SJCRH30 (cell line): ENCODE measurements around the gene NTM. TPM values are rescaled to one million over a fixed set of nuclear protein-coding genes. Genes with fewer than 3 reads are reported as not detected.

Source experiments
- DNase-seq, 2 experiments: peaks; one replicate each; pipeline ENCODE4 v3.0.0-alpha.2; 2015 to 2020
- H3K27ac ChIP-seq: fragments of 250-450 bp; sonication (Bioruptor Pico); 2 replicates; pipeline ENCODE4 v1.5.1; 2020; ENCODE audit warnings: mild to moderate bottlenecking, moderate library complexity
- H3K27me3 ChIP-seq: fragments of 250-450 bp; sonication (Bioruptor Pico); 2 replicates; pipeline ENCODE4 v1.5.1; 2020; ENCODE audit warnings: mild to moderate bottlenecking, moderate library complexity
- H3K36me3 ChIP-seq: fragments of 250-450 bp; sonication (Bioruptor Pico); 2 replicates; pipeline ENCODE4 v1.5.1; 2020; ENCODE audit warnings: mild to moderate bottlenecking, moderate library complexity
- H3K4me1 ChIP-seq: fragments of 250-450 bp; sonication (Bioruptor Pico); 2 replicates; pipeline ENCODE4 v1.5.1; 2020; ENCODE audit warnings: mild to moderate bottlenecking, moderate library complexity
- H3K4me3 ChIP-seq: fragments of 250-450 bp; sonication (Bioruptor Pico); 2 replicates; pipeline ENCODE4 v1.5.1; 2020; ENCODE audit warnings: mild to moderate bottlenecking, moderate library complexity
- H3K9me3 ChIP-seq: fragments of 250-450 bp; sonication (Bioruptor Pico); replicated peaks from 2 replicates; pipeline ENCODE4 v1.5.1; 2020; ENCODE audit warnings: mild to moderate bottlenecking, moderate library complexity
- total RNA-seq: library from RNA; depleted of rRNA; stranded (reverse); fragments of >200 nt; shearing (Covaris generic); gene quantifications from 2 replicates; pipeline ENCODE4 v1.2.3, GENCODE V29; 2014

Gene NTM
- total RNA-seq, 1 experiment from 2014 or later, result not detected

DNA sequence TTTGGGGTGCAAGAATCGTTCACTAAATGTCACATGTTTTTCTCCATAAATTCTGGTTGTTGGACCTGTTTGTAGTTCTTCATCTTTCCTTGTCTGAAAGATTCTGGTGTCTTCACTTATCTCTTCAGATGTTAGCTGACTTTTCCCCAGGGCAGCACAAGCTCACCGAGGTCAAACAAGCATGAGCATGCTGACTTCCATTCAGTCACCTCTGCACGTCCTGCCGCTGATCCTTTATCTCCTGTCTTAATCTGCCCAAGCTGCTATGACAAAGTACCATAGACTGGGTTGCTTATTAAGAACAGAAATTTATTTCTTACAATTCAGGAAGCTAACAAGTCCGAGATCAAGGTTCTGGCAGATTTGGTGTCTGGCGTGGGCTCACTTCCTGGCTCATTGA is 800.6 kb downstream of the NTM start:
- H3K27ac ChIP-seq, result no peak overlapping the region

DNA sequence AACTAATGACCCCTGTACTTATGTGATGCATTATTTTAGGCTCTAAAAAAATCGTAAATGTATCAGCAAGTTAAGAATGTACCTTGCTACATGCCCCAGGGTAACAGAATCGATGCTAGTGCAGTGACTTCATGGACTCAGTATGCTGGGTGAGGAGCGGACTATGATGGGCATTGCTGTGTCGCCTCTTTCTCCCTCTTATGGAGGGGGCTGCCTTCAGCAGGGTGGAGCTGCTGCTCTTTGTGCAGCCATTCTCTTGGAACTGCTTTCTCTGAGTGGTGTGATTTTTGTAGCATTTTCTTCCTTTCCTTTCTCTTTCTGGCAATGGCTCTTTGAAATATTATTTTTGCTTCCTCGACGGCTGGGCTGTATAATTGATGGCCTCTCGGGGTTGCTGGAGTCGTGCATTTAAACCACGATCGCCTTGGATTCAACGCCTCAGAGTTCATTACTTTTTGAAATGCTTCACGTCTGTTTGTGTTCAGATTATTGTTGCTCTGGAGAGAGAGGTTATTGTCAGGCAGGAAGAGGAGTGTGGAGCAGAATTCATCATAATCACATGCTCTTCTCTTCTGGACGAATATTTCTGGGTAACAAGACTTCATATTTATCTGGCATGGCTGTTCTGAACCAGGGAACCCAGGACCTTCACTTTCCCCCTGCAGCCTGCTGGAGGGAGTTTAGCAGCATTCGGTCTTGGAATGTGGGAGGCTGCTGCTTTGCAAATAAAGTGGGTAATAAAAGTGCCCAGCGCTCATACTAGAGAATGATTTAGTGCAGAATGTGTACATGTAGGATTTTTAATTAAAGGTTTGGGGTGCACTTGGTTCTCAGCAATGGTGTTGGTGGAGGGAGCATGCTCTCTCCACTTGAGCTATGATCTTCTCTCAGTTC is 804.2 kb downstream of the NTM start:
- H3K4me3 ChIP-seq, result no peak overlapping the region
- no peak overlapping the region for H3K27ac ChIP-seq
- H3K4me1 ChIP-seq, result no peaks in the 10 kb centered on the region
- no peak for DNase-seq
- H3K9me3 ChIP-seq, result no peaks in the 10 kb centered on the region
- no peaks in the 10 kb centered on the region for H3K36me3 ChIP-seq
- H3K27me3 ChIP-seq, result no peaks in the 10 kb centered on the region

More for the DNA sequence above, 800.6 kb downstream of the NTM start:
- no peak for DNase-seq
- Histone ChIP-seq H3K4me3 (no peak overlapping the region), H3K9me3 (no peaks in the 10 kb centered on the region), H3K36me3 (no peaks in the 10 kb centered on the region), H3K27me3 (no peaks in the 10 kb centered on the region), H3K4me1 (no peaks in the 10 kb centered on the region)

DNA sequence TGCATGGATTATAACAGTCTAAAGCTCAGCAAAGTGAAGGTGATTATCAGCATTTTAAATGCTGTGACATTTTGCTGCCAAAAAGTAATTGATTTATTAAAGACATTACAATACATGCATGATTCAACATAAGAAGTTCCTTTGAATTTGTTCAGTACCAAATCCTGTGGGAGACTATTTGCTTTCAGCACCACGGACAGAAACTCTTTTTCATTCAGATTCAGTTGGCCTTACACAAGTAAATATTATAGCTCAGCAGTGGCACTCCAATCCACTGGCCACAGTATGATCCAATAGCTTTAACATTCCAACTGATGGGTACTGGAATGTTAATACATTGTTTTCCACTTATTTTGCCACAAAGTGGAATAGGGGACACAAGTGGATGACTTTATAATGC is 806.7 kb downstream of the NTM start:
- Histone ChIP-seq H3K4me3 (no peak overlapping the region), H3K9me3 (no peaks in the 10 kb centered on the region), H3K36me3 (no peaks in the 10 kb centered on the region), H3K4me1 (no peaks in the 10 kb centered on the region), H3K27ac (no peak overlapping the region), H3K27me3 (no peaks in the 10 kb centered on the region)
- peak; percentile 2 to 55 for DNase-seq

DNA sequence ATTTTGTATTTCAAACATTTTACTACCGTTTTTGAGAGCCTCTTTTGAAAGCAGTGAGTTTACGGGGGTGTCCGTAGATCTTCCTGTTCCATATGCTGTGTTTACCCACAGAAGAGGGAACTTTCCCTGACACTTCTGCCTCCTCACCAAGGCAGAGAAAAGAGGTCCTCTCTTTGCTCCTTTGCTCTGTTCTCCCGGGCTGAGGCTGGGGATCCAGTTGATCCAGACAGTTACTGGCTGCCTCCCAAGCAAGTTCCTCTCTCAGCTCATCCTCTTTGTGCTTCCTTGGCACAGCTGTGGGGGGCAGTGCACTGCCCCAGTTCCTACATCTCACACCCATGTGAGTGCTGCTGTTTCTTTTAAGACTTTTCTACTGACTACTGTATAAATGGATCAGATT is 813.7 kb downstream of the NTM start:
- H3K27ac ChIP-seq, result no peak overlapping the region
- no peaks in the 10 kb centered on the region for H3K4me1 ChIP-seq
- no peak for DNase-seq
- no peaks in the 10 kb centered on the region for H3K36me3 ChIP-seq
- no peaks in the 10 kb centered on the region for H3K27me3 ChIP-seq
- H3K4me3 ChIP-seq, result no peak overlapping the region
- no peaks in the 10 kb centered on the region for H3K9me3 ChIP-seq

DNA sequence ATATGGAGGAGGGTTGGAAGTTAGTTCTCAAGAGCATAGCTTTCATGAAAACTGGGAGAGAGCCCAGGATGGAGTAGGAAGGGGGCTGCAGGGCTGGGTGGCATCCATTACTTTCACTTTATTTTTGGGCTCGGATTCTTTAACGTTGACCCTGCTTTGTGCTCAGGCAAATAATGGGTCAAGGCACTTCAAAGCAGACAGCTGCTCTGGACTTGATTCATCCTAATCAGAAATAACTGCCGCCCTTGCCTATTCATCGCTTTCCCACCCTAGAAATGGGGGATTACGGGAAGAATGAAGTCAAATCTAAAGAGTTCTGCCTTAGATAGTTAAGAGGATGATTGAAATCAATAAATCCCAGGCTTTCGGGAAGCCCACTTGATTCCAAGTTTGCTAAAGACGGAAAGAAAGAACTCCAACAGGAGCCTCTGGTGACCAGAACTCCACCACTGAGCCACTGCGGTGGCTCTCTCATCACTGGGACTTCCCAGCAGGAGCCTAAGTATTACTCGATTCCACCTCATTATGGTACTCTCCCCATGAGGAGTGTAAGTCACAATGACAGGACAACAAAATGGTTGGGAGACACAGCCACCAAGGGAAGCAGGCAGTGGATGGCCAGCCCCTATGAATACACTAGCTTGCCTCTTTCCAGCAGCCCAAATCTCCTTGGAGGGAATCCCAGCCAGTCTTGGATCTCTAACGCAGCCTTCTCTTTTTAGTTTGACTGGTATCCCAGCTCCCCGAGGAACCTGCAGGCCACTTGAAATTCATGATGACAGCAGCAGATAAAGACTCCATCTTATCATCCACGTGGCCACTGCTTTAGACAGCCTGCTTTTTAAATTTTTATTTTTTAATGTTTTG is 815.5 kb downstream of the NTM start:
- H3K9me3 ChIP-seq, result no peaks in the 10 kb centered on the region
- H3K27ac ChIP-seq, result no peak overlapping the region
- no peak overlapping the region for H3K4me3 ChIP-seq
- H3K4me1 ChIP-seq, result no peaks in the 10 kb centered on the region
- H3K27me3 ChIP-seq, result no peaks in the 10 kb centered on the region
- DNase-seq, result no peak
- H3K36me3 ChIP-seq, result no peaks in the 10 kb centered on the region

DNA sequence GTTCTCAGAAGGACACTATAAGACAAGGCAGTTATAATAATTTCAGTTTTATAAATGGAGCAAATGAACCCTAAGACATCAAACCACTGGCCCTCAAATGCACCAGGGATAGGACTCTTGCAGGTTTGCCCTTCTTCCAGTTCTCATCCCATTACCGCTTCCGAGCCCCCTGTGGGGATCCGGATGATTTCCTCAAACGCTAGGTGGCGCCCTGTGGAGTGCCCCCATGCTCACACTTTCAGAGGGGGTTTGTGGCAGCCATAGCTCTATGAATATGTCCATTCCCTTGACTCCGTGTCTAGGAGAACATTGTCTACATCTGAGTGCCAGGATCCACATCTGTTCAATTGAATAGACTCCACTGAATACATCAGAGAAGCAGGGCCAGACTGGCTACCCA is 816.3 kb downstream of the NTM start:
- H3K4me3 ChIP-seq, result no peak overlapping the region
- H3K4me1 ChIP-seq, result no peaks in the 10 kb centered on the region
- no peaks in the 10 kb centered on the region for H3K36me3 ChIP-seq
- H3K27ac ChIP-seq, result no peak overlapping the region
- no peaks in the 10 kb centered on the region for H3K9me3 ChIP-seq
- no peaks in the 10 kb centered on the region for H3K27me3 ChIP-seq
- DNase-seq, result peak; percentile 3 to 15

DNA sequence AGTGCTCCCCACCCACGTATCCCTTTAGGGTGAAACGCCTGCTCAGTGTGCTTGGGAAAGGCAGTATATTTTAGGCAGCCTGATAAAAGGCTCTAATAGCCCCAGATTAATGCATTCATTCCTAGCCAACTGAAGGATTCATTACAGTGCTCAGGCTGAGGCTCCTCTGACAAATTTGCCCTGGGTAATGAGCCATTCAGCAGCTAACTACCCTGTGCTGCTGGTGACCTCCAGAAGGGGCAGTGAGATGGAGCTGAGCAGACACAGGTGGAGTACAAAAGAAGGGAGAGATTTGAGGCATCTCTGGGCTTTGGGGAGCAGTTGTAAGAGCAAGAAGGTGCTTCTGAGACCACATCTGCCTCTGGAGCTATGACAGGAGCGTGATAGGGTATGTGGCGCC is 817.0 kb downstream of the NTM start:
- Histone ChIP-seq H3K27ac (no peak overlapping the region), H3K27me3 (no peaks in the 10 kb centered on the region), H3K4me3 (no peak overlapping the region), H3K36me3 (no peaks in the 10 kb centered on the region), H3K9me3 (no peaks in the 10 kb centered on the region), H3K4me1 (no peaks in the 10 kb centered on the region)
- no peak for DNase-seq

DNA sequence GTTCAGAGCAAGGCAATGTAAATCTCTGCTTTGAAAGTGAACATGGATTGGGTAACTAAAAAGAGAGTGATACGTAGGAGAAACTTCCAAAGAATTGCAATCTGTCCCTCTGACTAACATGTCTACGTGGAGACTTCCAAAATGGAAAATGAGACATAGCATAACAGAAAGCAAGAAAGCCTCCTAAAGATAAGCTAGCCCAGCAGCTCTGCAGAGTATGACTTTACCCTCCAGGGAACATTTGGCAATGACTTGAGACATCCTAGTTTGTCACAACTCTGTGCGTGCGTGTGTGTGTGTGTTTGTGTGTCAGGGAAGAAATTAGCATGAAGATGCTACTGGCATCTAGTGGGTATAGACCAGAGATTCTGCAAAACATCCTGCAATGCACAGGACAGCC is 817.4 kb downstream of the NTM start:
- no peak for DNase-seq
- H3K4me1 ChIP-seq, result no peaks in the 10 kb centered on the region
- H3K4me3 ChIP-seq, result no peak overlapping the region
- H3K36me3 ChIP-seq, result no peaks in the 10 kb centered on the region
- H3K9me3 ChIP-seq, result no peaks in the 10 kb centered on the region
- H3K27ac ChIP-seq, result no peak overlapping the region
- no peaks in the 10 kb centered on the region for H3K27me3 ChIP-seq

DNA sequence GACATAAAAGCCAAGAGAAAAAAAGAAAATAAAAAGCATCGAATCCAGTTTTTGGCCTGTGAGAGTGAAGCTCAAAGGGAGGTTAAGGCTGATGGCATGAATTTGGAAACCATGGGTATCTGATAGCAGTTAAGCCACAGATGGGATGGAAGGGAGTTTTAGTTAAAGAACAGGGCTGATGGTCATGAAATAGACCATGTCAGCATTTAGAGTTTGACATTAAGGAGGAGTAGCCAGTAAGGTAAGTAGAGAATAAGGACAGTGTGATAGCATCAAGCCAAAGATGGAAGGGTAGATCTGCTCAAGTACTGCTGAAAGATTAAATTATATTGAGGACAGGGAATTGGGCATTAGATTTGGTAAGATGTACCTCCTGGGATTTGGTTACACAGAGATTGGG is 826.5 kb downstream of the NTM start:
- Histone ChIP-seq H3K9me3 (no peaks in the 10 kb centered on the region), H3K4me3 (no peak overlapping the region), H3K36me3 (no peaks in the 10 kb centered on the region), H3K27ac (no peak overlapping the region), H3K27me3 (no peaks in the 10 kb centered on the region), H3K4me1 (no peaks in the 10 kb centered on the region)
- DNase-seq, result no peak

DNA sequence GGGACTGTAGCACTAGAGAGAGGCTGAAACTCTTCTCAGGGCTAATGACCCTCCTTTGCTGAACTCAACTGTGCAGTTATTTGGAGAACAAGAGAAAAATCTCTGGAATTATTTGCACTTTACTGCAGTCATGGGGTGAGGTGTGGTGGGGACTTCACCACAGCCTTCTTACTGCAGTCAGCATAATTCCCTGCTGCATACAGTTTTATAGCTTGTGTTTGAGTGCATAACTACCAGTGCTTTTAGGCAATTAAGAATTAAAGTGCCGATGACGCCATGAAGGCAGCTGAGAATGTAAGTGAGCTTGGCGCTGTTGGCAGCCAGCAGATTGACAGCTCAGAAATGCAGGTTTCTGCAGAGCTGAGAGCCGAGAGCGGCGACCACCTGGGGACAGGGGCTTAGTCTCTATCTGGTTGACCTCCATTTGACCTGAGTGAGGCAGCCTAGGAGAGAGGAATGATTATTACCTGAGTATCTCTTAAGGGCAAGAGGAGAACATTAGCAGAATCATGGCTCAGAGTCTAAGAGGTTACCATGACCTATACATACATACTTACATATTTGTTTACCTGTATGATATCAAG is 830.0 kb downstream of the NTM start:
- DNase-seq, result no peak
- Histone ChIP-seq H3K4me3 (no peak overlapping the region), H3K9me3 (no peaks in the 10 kb centered on the region), H3K27ac (no peak overlapping the region), H3K36me3 (no peaks in the 10 kb centered on the region), H3K27me3 (no peaks in the 10 kb centered on the region), H3K4me1 (no peaks in the 10 kb centered on the region)

DNA sequence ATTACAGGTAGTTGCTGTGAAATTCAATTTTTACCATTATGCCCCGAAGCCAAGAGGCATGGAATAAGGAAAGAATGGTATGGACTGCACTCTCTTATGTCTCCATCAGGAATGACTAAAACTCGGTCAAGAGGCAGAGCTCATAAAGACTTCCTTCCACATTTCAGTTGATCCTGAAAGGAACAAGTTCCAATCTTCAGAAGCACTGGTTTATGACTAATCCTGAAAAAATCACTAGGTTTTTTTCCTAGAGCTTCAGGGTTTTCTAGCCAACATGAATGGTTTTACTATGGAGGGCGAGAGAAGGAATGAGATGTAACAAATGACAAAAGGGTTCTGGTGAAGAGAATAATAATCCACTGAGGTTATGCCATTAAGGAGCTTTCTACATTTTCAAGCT is 832.2 kb downstream of the NTM start:
- DNase-seq, result no peak
- H3K9me3 ChIP-seq, result no peaks in the 10 kb centered on the region
- H3K36me3 ChIP-seq, result no peaks in the 10 kb centered on the region
- no peak overlapping the region for H3K27ac ChIP-seq
- H3K4me3 ChIP-seq, result no peak overlapping the region
- no peaks in the 10 kb centered on the region for H3K4me1 ChIP-seq
- no peaks in the 10 kb centered on the region for H3K27me3 ChIP-seq

DNA sequence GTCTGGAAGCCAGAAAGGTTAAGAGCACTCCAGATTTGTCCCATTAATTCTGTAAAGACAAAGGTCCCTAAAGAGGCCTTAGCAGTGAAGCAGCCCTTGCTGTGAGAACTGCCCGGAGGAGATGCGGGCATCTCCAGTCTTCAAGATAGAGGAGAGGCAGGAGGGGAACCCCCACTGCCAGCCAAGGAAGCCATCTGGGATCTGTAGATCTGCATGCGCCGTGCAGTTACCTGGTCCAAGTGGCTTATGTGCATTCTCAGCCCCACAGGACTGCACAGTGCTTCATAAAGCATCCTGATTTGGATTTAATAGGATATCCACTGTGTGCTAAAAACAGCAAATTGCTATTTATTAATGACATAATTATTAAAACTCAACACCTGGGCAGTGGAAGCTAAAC is 834.6 kb downstream of the NTM start:
- Histone ChIP-seq H3K9me3 (no peaks in the 10 kb centered on the region), H3K27ac (no peak overlapping the region), H3K4me1 (no peaks in the 10 kb centered on the region), H3K4me3 (no peak overlapping the region), H3K36me3 (no peaks in the 10 kb centered on the region), H3K27me3 (no peaks in the 10 kb centered on the region)
- no peak for DNase-seq

DNA sequence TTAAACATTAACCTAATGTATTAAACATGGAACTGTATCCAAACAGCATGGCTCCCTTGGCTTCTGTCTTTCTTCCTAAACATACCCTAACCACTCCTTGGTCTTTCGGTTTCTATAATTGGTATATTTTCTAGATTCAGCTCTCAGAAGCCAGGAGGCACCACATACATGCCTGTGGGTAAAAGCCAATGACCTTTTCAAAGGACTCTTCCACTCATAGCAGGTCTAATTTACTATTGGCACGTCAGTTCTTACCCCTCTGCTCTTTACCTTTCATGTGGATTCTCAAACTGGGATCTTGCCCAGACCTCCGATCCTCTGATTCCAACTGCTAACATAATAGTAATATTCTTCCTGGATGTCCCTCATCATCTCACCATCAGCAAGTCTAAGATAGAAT is 835.1 kb downstream of the NTM start:
- no peaks in the 10 kb centered on the region for H3K27me3 ChIP-seq
- no peaks in the 10 kb centered on the region for H3K4me1 ChIP-seq
- H3K9me3 ChIP-seq, result no peaks in the 10 kb centered on the region
- no peak overlapping the region for H3K4me3 ChIP-seq
- no peak overlapping the region for H3K27ac ChIP-seq
- no peaks in the 10 kb centered on the region for H3K36me3 ChIP-seq
- DNase-seq, result no peak

DNA sequence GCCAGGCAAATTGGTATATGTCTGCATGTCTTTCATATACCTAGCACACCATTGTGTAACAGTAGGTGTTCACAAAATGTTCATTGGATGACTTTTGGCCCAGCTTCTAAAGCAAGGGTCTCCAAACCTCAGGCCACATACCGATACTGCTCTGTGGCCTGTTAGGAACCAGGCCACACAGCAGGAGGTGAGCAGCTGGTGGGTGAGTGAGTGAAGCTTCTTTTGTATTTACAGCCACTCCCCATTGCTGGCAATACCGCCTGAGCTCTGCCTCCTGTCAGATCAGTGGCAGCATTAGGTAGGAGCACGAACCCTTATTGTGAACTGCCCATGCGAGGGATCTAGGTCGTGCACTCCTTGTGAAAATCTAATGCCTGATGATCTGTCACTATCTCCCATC is 836.6 kb downstream of the NTM start:
- Histone ChIP-seq H3K27me3 (no peaks in the 10 kb centered on the region), H3K27ac (no peak overlapping the region), H3K36me3 (no peaks in the 10 kb centered on the region), H3K4me1 (no peaks in the 10 kb centered on the region), H3K9me3 (no peaks in the 10 kb centered on the region), H3K4me3 (no peak overlapping the region)
- no peak for DNase-seq

DNA sequence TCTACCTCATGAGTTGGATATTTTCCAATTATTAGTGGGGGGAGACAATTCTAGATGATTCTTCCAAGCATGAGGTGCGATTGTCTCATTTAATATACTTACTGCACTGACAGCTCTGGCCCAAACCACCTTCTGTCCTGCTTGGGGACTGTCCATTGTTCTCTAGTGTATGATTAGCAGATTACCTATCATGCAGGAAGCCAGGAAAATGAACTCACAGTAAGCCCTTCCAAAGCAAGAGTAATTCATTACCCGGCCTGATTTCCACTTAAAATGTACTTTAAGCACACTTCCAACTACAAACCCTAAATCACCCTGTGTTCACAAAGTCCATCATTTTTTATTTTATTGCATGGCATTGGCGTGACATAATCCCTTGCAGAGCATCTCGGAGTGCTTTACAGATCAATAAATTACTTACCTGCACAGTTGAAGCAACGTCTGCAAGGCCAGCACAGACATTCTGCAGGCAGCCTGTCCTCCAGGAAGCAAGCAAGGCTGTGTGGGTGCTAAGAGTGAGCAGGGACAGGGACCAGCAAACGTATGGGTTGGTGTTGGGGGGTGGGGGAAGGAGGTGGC is 838.2 kb downstream of the NTM start:
- no peaks in the 10 kb centered on the region for H3K4me1 ChIP-seq
- H3K27ac ChIP-seq, result no peak overlapping the region
- H3K27me3 ChIP-seq, result no peaks in the 10 kb centered on the region
- H3K36me3 ChIP-seq, result no peaks in the 10 kb centered on the region
- DNase-seq, result no peak
- no peak overlapping the region for H3K4me3 ChIP-seq
- H3K9me3 ChIP-seq, result no peaks in the 10 kb centered on the region
